SK-MEL-5 (cell line): ENCODE measurements around the gene IL4. TPM values are rescaled to one million over a fixed set of nuclear protein-coding genes. Genes with fewer than 3 reads are reported as not detected.

Source experiments
- DNase-seq: peaks from one replicate; pipeline ENCODE4 v3.0.0-alpha.2; 2016; ENCODE audit warnings: low read depth, low spot score
- in situ Hi-C: cut with HindIII; loops from 2 replicates; pipeline ENCODE4 v1.10.0; 2016; ENCODE audit warnings: low sequenced_read_pairs, high pct_unique_total_duplicates, low pct_unique_long_range_greater_than_20kb
- total RNA-seq: library from RNA; depleted of rRNA; stranded (reverse); fragments of >200 nt; shearing (Covaris generic); gene quantifications from 2 replicates; pipeline ENCODE4 v1.2.3, GENCODE V29; 2014

IL4 gene
- total RNA-seq, 1 experiment from 2014 or later = not detected

GRCh38 chr5:132655821-132656773 lies 17.7 kb upstream of the IL4 start:
- no peak for DNase-seq
- in situ Hi-C loops = no loop called here

GRCh38 chr5:132656774-132657355 lies 16.9 kb upstream of the IL4 start:
- no peak for DNase-seq
- in situ Hi-C loops = no loop called here

GRCh38 chr5:132657676-132658380 lies 16.0 kb upstream of the IL4 start, which contains the start of gene IL13:
IL13 (plus strand) TSS chr5:132658173; CDS start chr5:132658187, 14 bp downstream.
- no peak for DNase-seq
- in situ Hi-C loops = no loop called here

- in situ Hi-C loops = no loop called here
- DNase-seq = no peak
Observed at GRCh38 chr5:132658381-132659302, 15.1 kb upstream of the IL4 start.

GRCh38 chr5:132659598-132660493 lies 13.9 kb upstream of the IL4 start:
- no peak for DNase-seq
- in situ Hi-C loops = no loop called here

GRCh38 chr5:132661231-132662003 lies 12.4 kb upstream of the IL4 start:
- in situ Hi-C loops = no loop called here
- DNase-seq = no peak

GRCh38 chr5:132662004-132662401 lies 11.8 kb upstream of the IL4 start:
- DNase-seq = no peak
- in situ Hi-C loops = no loop called here

GRCh38 chr5:132662925-132663770 lies 10.6 kb upstream of the IL4 start:
- in situ Hi-C loops = no loop called here
- peak; percentile 49 for DNase-seq

GRCh38 chr5:132663771-132664695 lies 9.8 kb upstream of the IL4 start:
- in situ Hi-C loops = no loop called here
- DNase-seq = no peak

GRCh38 chr5:132664696-132665209 lies 9.0 kb upstream of the IL4 start:
- DNase-seq = no peak
- in situ Hi-C loops = no loop called here

- no peak for DNase-seq
- in situ Hi-C loops = no loop called here
Observed at GRCh38 chr5:132665574-132666080, 8.2 kb upstream of the IL4 start.

GRCh38 chr5:132666310-132667123 lies 7.3 kb upstream of the IL4 start:
- DNase-seq = no peak
- in situ Hi-C loops = no loop called here

- no peak for DNase-seq
- in situ Hi-C loops = no loop called here
Observed at GRCh38 chr5:132667309-132667708, 6.5 kb upstream of the IL4 start.
